WTC11 (cell line): ENCODE results near the gene RPL35. TPM values are rescaled to one million over a fixed set of nuclear protein-coding genes. Genes with fewer than 3 reads are reported as not detected.

ENCODE experiments used
- ATAC-seq: fragments of 200-7000 bp; cut with Tn5 transposase; 2 replicates; pipeline ENCODE4 v1.10.0; 2021; ENCODE audit warnings: mild to moderate bottlenecking, moderate library complexity
- Bru-seq: library from RNA; stranded (reverse); fragments of 400-500 nt; gene quantifications from one replicate; lab custom pipeline; 2021; lab: Mats Ljungman, UMichigan
- CTCF ChIA-PET: fragments of 300-600 bp; sonication (Branson Sonifier 250); formaldehyde crosslinking; loops from one replicate; lab custom pipeline; 2021; ENCODE audit warnings: antibody characterized with exemption; lab: Charles Lee
- POLR2A ChIA-PET: fragments of 350-600 bp; sonication (Branson Sonifier 250); formaldehyde crosslinking; loops from one replicate; lab custom pipeline; 2021; ENCODE audit warnings: antibody characterized with exemption; lab: Charles Lee
- DNase-seq: peaks from one replicate; pipeline ENCODE4 v3.0.0; 2021; ENCODE audit warnings: low spot score
- H3K27ac Mint-ChIP-seq: 2 replicates; pipeline ENCODE4 v1.8.0; 2021; ENCODE audit warnings: mixed read lengths
- H3K27me3 Mint-ChIP-seq: 2 replicates; pipeline ENCODE4 v1.8.0; 2021; ENCODE audit warnings: low read depth, mild to moderate bottlenecking, moderate library complexity, mixed read lengths
- H3K36me3 Mint-ChIP-seq: 2 replicates; pipeline ENCODE4 v1.8.0; 2021; ENCODE audit warnings: mixed read lengths
- H3K4me1 Mint-ChIP-seq: 2 replicates; pipeline ENCODE4 v1.8.0; 2022; ENCODE audit warnings: mixed read lengths
- H3K4me3 Mint-ChIP-seq: 2 replicates; pipeline ENCODE4 v1.8.0; 2021; ENCODE audit warnings: mild to moderate bottlenecking, moderate library complexity, mixed read lengths
- H3K9me3 Mint-ChIP-seq: 2 replicates; pipeline ENCODE4 v1.8.0; 2021; ENCODE audit warnings: mixed read lengths
- ATF3 ChIP-seq: sonication (generic); formaldehyde crosslinking; conservative IDR thresholded peaks from 2 replicates; pipeline ENCODE4 v1.8.1; 2022; ENCODE audit warnings: mild to moderate bottlenecking, missing genetic modification reagents
- ATF6 ChIP-seq: sonication (generic); formaldehyde crosslinking; IDR thresholded peaks from 2 replicates; pipeline ENCODE4 v1.8.1; 2023; ENCODE audit warnings: mild to moderate bottlenecking, missing genetic modification reagents
- CDX4 ChIP-seq: fragments of 250-450 bp; sonication (Bioruptor Pico); IDR thresholded peaks from 2 replicates; pipeline ENCODE4 v1.9.0; 2021; ENCODE audit warnings: moderate library complexity, mild to moderate bottlenecking, inconsistent platforms, borderline replicate concordance
- CREB1 ChIP-seq: sonication (generic); formaldehyde crosslinking; IDR thresholded peaks from 2 replicates; pipeline ENCODE4 v1.8.0; 2023; ENCODE audit warnings: mild to moderate bottlenecking, missing genetic modification reagents
- CTCF ChIP-seq: fragments of 200-600 bp; IDR thresholded peaks from 2 replicates; pipeline ENCODE4 v1.8.0; 2022; ENCODE audit warnings: antibody characterized with exemption
- E2F5 ChIP-seq: sonication (generic); formaldehyde crosslinking; IDR thresholded peaks from 2 replicates; pipeline ENCODE4 v1.8.1; 2022; ENCODE audit warnings: mild to moderate bottlenecking, moderate library complexity, missing genetic modification reagents
- ETV6 ChIP-seq: sonication (generic); formaldehyde crosslinking; IDR thresholded peaks from 2 replicates; pipeline ENCODE4 v1.8.1; 2022; ENCODE audit warnings: mild to moderate bottlenecking, missing genetic modification reagents
- FOXP1 ChIP-seq: sonication (generic); formaldehyde crosslinking; IDR thresholded peaks from 2 replicates; pipeline ENCODE4 v1.8.0; 2022; ENCODE audit warnings: missing genetic modification reagents, mild to moderate bottlenecking, moderate library complexity, borderline replicate concordance
- GABPB1 ChIP-seq: sonication (generic); formaldehyde crosslinking; IDR thresholded peaks from 2 replicates; pipeline ENCODE4 v1.8.1; 2023; ENCODE audit warnings: mild to moderate bottlenecking, missing genetic modification reagents
- GRHL2 ChIP-seq: fragments of 250-450 bp; sonication (Bioruptor Pico); IDR thresholded peaks from 2 replicates; pipeline ENCODE4 v1.8.0; 2022; ENCODE audit warnings: mild to moderate bottlenecking, moderate library complexity; ENCODE audit not compliant: insufficient replicate concordance, severe bottlenecking
- MLX ChIP-seq: sonication (generic); formaldehyde crosslinking; IDR thresholded peaks from 2 replicates; pipeline ENCODE4 v1.8.1; 2023; ENCODE audit warnings: mild to moderate bottlenecking, missing genetic modification reagents, moderate library complexity
- NFATC4 ChIP-seq: fragments of 250-450 bp; sonication (Bioruptor Pico); IDR thresholded peaks from 2 replicates; pipeline ENCODE4 v1.9.0; 2021; ENCODE audit warnings: mild to moderate bottlenecking
- NFE2L1 ChIP-seq: sonication (generic); formaldehyde crosslinking; IDR thresholded peaks from 2 replicates; pipeline ENCODE4 v1.8.1; 2023; ENCODE audit warnings: missing genetic modification reagents
- NR1H2 ChIP-seq: sonication (generic); formaldehyde crosslinking; IDR thresholded peaks from 2 replicates; pipeline ENCODE4 v1.9.0; 2021; ENCODE audit warnings: mild to moderate bottlenecking, moderate library complexity, missing genetic modification reagents
- PREB ChIP-seq: sonication (generic); formaldehyde crosslinking; IDR thresholded peaks from 2 replicates; pipeline ENCODE4 v1.8.1; 2022; ENCODE audit warnings: mild to moderate bottlenecking, missing genetic modification reagents, moderate library complexity, borderline replicate concordance
- SOX15 ChIP-seq: fragments of 250-450 bp; sonication (Bioruptor Pico); IDR thresholded peaks from 2 replicates; pipeline ENCODE4 v1.9.0; 2021; ENCODE audit warnings: mild to moderate bottlenecking
- SP1 ChIP-seq: sonication (generic); formaldehyde crosslinking; conservative IDR thresholded peaks from 2 replicates; pipeline ENCODE4 v1.8.1; 2022; ENCODE audit warnings: missing genetic modification reagents
- TCF7 ChIP-seq: sonication (generic); formaldehyde crosslinking; IDR thresholded peaks from 2 replicates; pipeline ENCODE4 v1.8.0; 2022; ENCODE audit warnings: mild to moderate bottlenecking, low read depth, missing genetic modification reagents, moderate library complexity
- USF1 ChIP-seq: sonication (generic); formaldehyde crosslinking; IDR thresholded peaks from 2 replicates; pipeline ENCODE4 v1.8.0; 2022; ENCODE audit warnings: mild to moderate bottlenecking, missing genetic modification reagents
- ZBTB21 ChIP-seq: sonication (generic); formaldehyde crosslinking; IDR thresholded peaks from 2 replicates; pipeline ENCODE4 v1.8.1; 2023; ENCODE audit warnings: mild to moderate bottlenecking, missing genetic modification reagents, borderline replicate concordance
- ZMAT4 ChIP-seq: fragments of 250-450 bp; sonication (Bioruptor Pico); IDR thresholded peaks from 2 replicates; pipeline ENCODE4 v1.9.0; 2021; ENCODE audit warnings: mild to moderate bottlenecking
- ZNF219 ChIP-seq: sonication (generic); formaldehyde crosslinking; IDR thresholded peaks from 2 replicates; pipeline ENCODE4 v1.8.0; 2023; ENCODE audit warnings: missing genetic modification reagents, mild to moderate bottlenecking, borderline replicate concordance
- ZNF232 ChIP-seq: sonication (generic); formaldehyde crosslinking; IDR thresholded peaks from 2 replicates; pipeline ENCODE4 v1.8.0; 2022; ENCODE audit warnings: mild to moderate bottlenecking, missing genetic modification reagents
- ZNF396 ChIP-seq: fragments of 250-450 bp; sonication (Bioruptor Pico); IDR thresholded peaks from 2 replicates; pipeline ENCODE4 v1.8.0; 2021; ENCODE audit warnings: mild to moderate bottlenecking, moderate library complexity, borderline replicate concordance
- ZNF671 ChIP-seq: fragments of 250-450 bp; sonication (Bioruptor Pico); IDR thresholded peaks from 2 replicates; pipeline ENCODE4 v1.8.0; 2021; ENCODE audit warnings: mild to moderate bottlenecking
- long read RNA-seq, 3 experiments: library from RNA in 1 of 3; library from capped mRNA in 1 of 3; library from polyadenylated mRNA in 1 of 3; unstranded in 2 of 3; stranded (forward) in 1 of 3; transcript quantifications; one replicate each; pipeline ENCODE4 v2.0.0, GENCODE V29; 2021
- total RNA-seq: library from RNA; stranded (reverse); gene quantifications from 3 replicates; pipeline ENCODE4 v1.2.3, GENCODE V29; 2021

RPL35 gene
- 1,710 to 1,958 TPM (median 1,927 TPM) in 3 replicates for total RNA-seq
- Bru-seq, nascent RNA, result percentile 99 among the genes with signal in this experiment
- long read RNA-seq, experiment 1, transcript RPL35-201 (4 exons, 455 nt), result major isoform, 1,282 of 1,434 reads
- long read RNA-seq, experiment 1, transcript RPL35-203 (3 exons, 785 nt), result minor isoform, 123 of 1,434 reads
- long read RNA-seq, experiment 1, partial matches to known transcripts, result 7 of 1,434 reads
- long read RNA-seq, experiment 1, other reads (novel, unspliced or antisense), result 22 of 1,434 reads
- long read RNA-seq, experiment 2, transcript RPL35-203 (3 exons, 785 nt), result minor isoform, 591 of 1,979 reads
- long read RNA-seq, experiment 2, transcript RPL35-201 (4 exons, 455 nt), result major isoform, 1,309 of 1,979 reads
- long read RNA-seq, experiment 2, partial matches to known transcripts, result 48 of 1,979 reads
- long read RNA-seq, experiment 2, other reads (novel, unspliced or antisense), result 29 of 1,979 reads
- long read RNA-seq, experiment 3, transcript RPL35-203 (3 exons, 785 nt), result major isoform, 7 of 27 reads
- long read RNA-seq, experiment 3, partial matches to known transcripts, result 12 of 27 reads
- long read RNA-seq, experiment 3, other reads (novel, unspliced or antisense), result 3 of 27 reads

- DNase-seq (peak; percentile 95), ATAC-seq (peak; percentile 89)
- CTCF ChIA-PET, result interaction anchor here (0.7 to 3.8 kb wide), 17 partner anchors 9 to 370 kb away, joined by 3 to 30 read pairs (median 4); partner anchors contain the start of genes NR6A1, OLFML2A, SCAI and WDR38
- Mint-ChIP-seq H3K4me3 (peak within 1 kb of the TSS; percentile 91), H3K9me3 (no peaks in the 10 kb centered on the region), H3K36me3 (peaks cover 44% of the 10 kb centered on the region), H3K27ac (peak within 1 kb of the TSS; percentile 96), H3K27me3 (no peaks in the 10 kb centered on the region), H3K4me1 (peaks cover 14% of the 10 kb centered on the region)
- POLR2A ChIA-PET, result interaction anchor here (0.5 to 1.8 kb wide), 10 partner anchors 9 to 380 kb away, joined by 3 to 9 read pairs (median 4); partner anchors contain the start of genes HSPA5, NR6A1 and WDR38
- TF ChIP-seq ZNF671 (no peak), TCF7 (CRISPR knock-in tag) (no peak), ZBTB21 (peak; percentile 85; the same call in 1 of the 2 replicates), ZMAT4 (0 out of 2 replicates have a peak, but pooled peaks have one; percentile 43), SP1 (CRISPR knock-in tag) (peak; percentile 100), ETV6 (peak; percentile 73), FOXP1 (CRISPR knock-in tag) (peak; percentile 90), CDX4 (CRISPR knock-in tag) (no peak), NFE2L1 (no peak), GABPB1 (CRISPR knock-in tag) (peak; percentile 84), GRHL2 (CRISPR knock-in tag) (no peak), NR1H2 (CRISPR knock-in tag) (no peak), ATF6 (no peak), SOX15 (no peak), CTCF (no peak), E2F5 (CRISPR knock-in tag) (peak; percentile 90), MLX (CRISPR knock-in tag) (0 out of 2 replicates have a peak, but pooled peaks have one; percentile 40), USF1 (CRISPR knock-in tag) (peak; percentile 66), ATF3 (CRISPR knock-in tag) (no peak), CREB1 (no peak), NFATC4 (CRISPR knock-in tag) (no peak; the same call in 1 of the 2 replicates), ZNF219 (CRISPR knock-in tag) (no peak; the same call in 1 of the 2 replicates), PREB (CRISPR knock-in tag) (no peak), ZNF232 (CRISPR knock-in tag) (peak; percentile 81; the same call in 1 of the 2 replicates), ZNF396 (CRISPR knock-in tag) (no peak)
Observed at GRCh38 chr9:124861342-124862229, at the start of gene RPL35, which contains the start of gene ARPC5L. RPL35 (minus strand) TSS chr9:124861957; CDS start chr9:124861912, 45 bp downstream. ARPC5L (plus strand) TSS chr9:124862130; CDS start chr9:124869291, 7,161 bp downstream.
